GM11168 (cell line): ENCODE results near the gene ADK.
"Not testable (repeated sequence)": the region's sequence is repeated elsewhere in the genome, so short reads cannot be mapped to it uniquely, and the experiment has no call there.

Source experiments
- in situ Hi-C: fragments of 300-500 bp; cut with MboI; formaldehyde crosslinking; loops from one replicate; pipeline ENCODE4 v1.12.0; 2022; ENCODE audit warnings: low sequenced_read_pairs; ENCODE audit not compliant: unreplicated experiment

The ADK gene

GRCh38 chr10:74177140-74177677 lies 26.2 kb downstream of the ADK start:
- in situ Hi-C loops: no loop called here

- in situ Hi-C loops: no loop called here
These were observed 27.2 kb downstream of the ADK start for GRCh38 chr10:74178042-74178791.

- in situ Hi-C loops: no loop called here
These were observed 28.2 kb downstream of the ADK start for GRCh38 chr10:74179111-74179710.

- in situ Hi-C loops: no loop called here
These were observed 35.7 kb downstream of the ADK start for GRCh38 chr10:74186678-74187077.

GRCh38 chr10:74187237-74187636 lies 36.2 kb downstream of the ADK start:
- in situ Hi-C loops: no loop called here

- in situ Hi-C loops: not testable (repeated sequence)
These were observed 37.6 kb downstream of the ADK start for GRCh38 chr10:74188617-74189016.

GRCh38 chr10:74189999-74190421 lies 39.0 kb downstream of the ADK start:
- in situ Hi-C loops: no loop called here

GRCh38 chr10:74190494-74190893 lies 39.5 kb downstream of the ADK start:
- in situ Hi-C loops: no loop called here

GRCh38 chr10:74194545-74194944 lies 43.5 kb downstream of the ADK start:
- in situ Hi-C loops: no loop called here

GRCh38 chr10:74194999-74195398 lies 44.0 kb downstream of the ADK start:
- in situ Hi-C loops: no loop called here

- in situ Hi-C loops: no loop called here
These were observed 48.3 kb downstream of the ADK start for GRCh38 chr10:74199315-74199714.

- in situ Hi-C loops: no loop called here
These were observed 51.3 kb downstream of the ADK start for GRCh38 chr10:74202356-74202755.

GRCh38 chr10:74206746-74207145 lies 55.7 kb downstream of the ADK start:
- in situ Hi-C loops: no loop called here

- in situ Hi-C loops: no loop called here
These were observed 56.9 kb downstream of the ADK start for GRCh38 chr10:74207691-74208480.

- in situ Hi-C loops: no loop called here
These were observed 58.0 kb downstream of the ADK start for GRCh38 chr10:74208997-74209396.

GRCh38 chr10:74213019-74213418 lies 62.0 kb downstream of the ADK start:
- in situ Hi-C loops: no loop called here

- in situ Hi-C loops: no loop called here
These were observed 62.6 kb downstream of the ADK start for GRCh38 chr10:74213571-74214162.

- in situ Hi-C loops: not testable (repeated sequence)
These were observed 66.1 kb downstream of the ADK start for GRCh38 chr10:74217110-74217509.

GRCh38 chr10:74222467-74222866 lies 71.4 kb downstream of the ADK start:
- in situ Hi-C loops: loop anchor here (10.0 kb wide), 1 partner anchor 78 kb away; no protein-coding TSS in a partner anchor

- in situ Hi-C loops: loop anchor here (10.0 kb wide), 1 partner anchor 79 kb away; no protein-coding TSS in a partner anchor
These were observed 72.9 kb downstream of the ADK start for GRCh38 chr10:74223755-74224529.
